ENCODE results near the gene B4GALNT2.
A peak's percentile ranks its signal among the peaks of the same experiment; 100 is the strongest.

Gene B4GALNT2

GRCh38 chr17:49213847-49214246 lies 81.3 kb downstream of the B4GALNT2 start:
- DNase-seq (ENCODE audit: low read depth), result no peak

- DNase-seq (ENCODE audit: low read depth), result no peak
These were observed 82.2 kb downstream of the B4GALNT2 start for GRCh38 chr17:49214676-49215360.

DNA sequence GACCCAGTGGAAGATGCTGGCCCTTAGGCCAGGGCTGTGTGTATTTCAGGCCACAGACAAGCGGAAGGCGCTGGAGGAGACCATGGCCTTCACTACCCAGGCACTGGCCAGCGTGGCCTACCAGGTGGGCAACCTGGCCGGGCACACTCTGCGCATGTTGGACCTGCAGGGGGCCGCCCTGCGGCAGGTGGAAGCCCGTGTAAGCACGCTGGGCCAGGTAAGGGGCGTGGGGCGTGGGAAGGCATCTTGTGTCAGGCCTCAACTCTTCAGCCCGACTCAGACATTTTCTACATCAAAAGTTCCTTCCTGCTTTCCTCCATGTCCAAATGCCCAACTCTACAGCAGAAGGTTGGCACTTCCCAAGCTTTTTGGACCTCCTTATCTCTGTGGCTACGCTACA lies 83.9 kb downstream of the B4GALNT2 start:
- no peak for DNase-seq (ENCODE audit: low read depth)

DNA sequence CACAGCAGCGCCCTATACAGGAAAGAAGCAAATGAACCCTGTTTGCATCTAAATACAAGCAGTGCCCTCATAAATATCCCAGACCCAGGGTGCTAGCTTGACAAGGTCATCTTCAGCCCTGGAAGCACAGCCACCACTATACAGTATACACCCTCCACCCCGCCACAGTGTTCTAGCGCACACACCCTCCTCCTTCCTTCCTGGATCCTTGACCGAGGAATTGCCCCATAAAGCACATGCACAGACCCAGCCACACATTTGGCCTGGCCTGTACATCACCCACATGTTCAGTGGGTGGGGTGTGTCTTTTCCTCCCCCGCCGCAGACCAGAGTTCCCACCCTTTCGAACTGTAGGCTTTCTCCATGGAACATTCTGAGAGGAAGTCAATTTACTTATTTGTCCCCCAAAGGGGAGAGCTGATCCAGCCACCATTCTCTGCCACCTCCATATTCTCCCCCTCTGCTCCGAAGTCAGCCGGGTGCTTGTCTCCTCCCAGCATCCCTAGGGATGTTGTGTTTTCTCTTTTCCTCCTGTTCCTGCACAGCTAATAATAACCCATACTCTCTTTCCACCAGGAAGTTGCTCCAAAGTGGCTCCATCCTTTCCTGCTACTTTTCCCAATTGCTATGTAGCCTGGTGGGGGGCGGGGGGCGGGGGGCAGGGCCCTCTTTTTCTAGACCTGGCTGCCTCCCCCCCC lies 84.5 kb downstream of the B4GALNT2 start:
- DNase-seq (ENCODE audit: low read depth), result no peak

DNA sequence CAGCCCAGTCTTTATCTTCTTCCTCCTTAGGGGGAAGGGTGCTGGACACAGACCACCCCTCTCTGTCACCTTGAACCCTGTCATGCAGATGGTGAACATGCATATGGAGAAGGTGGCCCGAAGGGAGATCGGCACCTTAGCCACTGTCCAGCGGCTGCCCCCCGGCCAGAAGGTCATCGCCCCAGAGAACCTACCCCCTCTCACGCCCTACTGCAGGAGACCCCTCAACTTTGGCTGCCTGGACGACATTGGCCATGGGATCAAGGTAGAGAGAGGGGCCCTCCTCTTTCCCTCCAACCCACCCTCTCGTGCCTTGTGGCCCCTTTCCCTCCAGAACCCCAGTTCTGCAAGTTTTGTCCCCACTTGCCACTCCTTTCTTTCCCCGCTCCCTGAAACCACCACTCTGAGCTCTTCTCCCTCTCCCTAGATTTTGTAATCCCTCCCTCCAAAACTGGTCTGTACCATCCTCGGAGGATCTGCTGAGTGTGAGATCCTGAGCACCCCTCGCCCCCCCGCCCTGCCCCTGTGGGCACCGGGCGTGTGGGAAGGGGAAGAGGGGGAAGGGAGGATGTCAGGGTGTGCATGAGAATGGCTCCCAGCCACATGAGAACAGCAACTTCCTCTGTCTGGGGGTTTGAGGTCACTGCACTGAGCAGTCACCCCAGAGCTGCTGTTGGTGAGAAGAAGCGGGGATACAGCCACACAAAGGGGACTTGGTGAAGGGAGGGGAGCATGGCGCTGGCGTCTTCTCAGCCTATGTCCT lies 85.3 kb downstream of the B4GALNT2 start:
- peak; percentile 58 for DNase-seq (ENCODE audit: low read depth)

DNA sequence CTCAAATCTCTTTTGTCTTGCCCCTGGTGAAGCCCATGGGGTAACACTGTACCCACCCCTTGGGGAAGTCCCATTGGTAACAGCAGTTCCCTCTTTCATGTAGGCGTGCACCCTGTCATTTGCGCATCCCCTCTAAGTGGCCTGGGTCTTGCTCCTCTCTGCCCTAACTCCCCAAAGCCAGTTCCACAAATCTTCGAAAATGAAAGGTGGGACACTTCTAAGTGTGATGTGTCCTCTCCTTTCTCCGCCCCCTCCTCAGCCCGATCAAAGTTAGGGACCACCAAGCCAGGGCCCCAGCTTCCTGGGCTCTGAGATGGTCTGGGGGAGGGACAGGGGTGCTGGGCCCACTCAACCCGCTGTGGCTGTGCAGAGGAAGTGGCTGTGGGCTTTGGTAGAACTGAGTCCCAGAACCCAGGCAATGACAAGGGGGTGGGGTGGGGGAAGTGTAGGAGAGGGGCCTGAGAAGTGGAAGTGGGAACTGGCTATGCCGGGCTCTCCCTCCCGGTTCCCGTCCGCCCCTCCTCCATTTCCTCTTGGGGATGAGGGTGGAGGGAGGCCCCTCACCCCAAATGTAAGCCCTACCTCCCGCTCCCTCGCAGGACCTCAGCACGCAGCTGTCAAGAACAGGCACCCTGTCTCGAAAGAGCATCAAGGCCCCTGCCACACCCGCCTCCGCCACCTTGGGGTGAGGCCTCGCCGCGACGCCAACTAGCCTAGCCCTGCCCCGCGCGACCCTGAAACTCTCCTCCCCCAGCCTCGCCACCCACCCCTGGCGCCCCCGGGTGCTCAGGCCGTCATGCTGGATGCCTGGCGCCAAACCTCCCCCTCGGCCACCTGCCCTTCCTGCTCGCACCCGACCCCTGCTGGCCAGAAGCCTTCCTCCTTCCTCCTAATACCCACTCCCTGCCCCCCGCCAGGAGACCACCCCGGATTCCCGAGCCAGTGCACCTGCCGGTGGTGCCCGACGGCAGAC lies 86.7 kb downstream of the B4GALNT2 start:
- DNase-seq (ENCODE audit: low read depth), result peak; percentile 42

- DNase-seq (ENCODE audit: low read depth), result no peak
These were observed 87.4 kb downstream of the B4GALNT2 start for GRCh38 chr17:49219987-49220386.

DNA sequence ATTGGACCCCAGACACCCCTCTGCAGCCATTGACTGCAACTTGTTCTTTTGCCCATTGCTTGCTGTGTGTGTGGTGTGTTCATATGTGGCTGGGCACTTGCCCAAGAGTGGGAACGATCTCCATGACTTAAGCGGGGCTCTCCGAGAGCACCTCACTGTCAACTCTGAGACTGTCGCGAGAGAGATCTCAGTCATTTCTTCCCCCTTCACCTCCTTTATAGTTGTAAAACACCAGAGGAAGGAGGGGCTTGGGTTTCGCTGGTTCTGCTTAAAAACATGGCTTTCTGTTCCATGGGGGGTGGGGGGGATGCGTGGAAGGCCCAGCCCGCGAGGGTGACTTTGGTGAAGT lies 90.6 kb downstream of the B4GALNT2 start:
- DNase-seq (ENCODE audit: low read depth), result no peak

- peak; percentile 57 for DNase-seq (ENCODE audit: low read depth)
These were observed 91.1 kb downstream of the B4GALNT2 start for GRCh38 chr17:49223517-49224197.

- DNase-seq (ENCODE audit: low read depth), result peak; percentile 25
These were observed 91.8 kb downstream of the B4GALNT2 start for GRCh38 chr17:49224198-49224996.

GRCh38 chr17:49224997-49225337 lies 92.4 kb downstream of the B4GALNT2 start:
- no peak for DNase-seq (ENCODE audit: low read depth)

DNA sequence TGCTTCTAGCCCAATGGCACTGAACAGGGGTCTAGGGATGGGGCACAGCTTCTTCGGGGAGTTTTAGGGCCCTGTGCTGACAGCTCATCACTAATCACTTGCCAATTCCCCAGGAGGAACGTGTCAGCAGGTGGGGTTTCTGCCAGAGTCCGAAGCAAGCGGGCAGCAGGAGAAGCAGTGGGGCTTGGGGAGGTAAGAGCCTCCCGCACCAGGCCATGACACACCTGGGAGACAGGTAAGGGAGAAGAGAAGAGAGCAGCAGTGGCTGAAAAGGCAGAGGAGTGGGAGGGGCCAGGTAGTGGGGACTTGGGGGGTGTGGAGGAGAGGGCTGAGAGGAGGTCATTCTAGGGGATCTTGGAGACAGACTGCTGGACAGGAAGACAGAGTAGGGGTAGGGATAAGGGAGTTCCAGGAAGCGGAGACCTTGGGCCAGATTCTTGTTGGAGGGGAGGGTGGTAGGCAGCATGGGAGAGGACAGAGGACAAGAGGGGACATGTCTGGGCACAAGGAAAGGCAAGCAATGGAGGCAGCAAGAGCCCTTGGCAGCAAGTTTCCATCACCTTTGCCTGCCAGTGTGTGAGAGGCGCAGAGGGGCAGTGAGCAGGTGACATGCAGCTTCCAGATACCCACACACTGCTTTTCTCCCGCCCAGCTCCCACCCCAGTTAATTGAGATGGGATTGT lies 93.1 kb downstream of the B4GALNT2 start:
- no peak for DNase-seq (ENCODE audit: low read depth)
